Endometrial microvascular endothelial cells (primary cell): Measurements from ENCODE around the gene PIK3R1. TPM values are rescaled to one million over a fixed set of nuclear protein-coding genes. Genes with fewer than 3 reads are reported as not detected.

Experiments
- in situ Hi-C: cut with HindIII; loops from 2 replicates; pipeline ENCODE4 v1.10.0; 2017; ENCODE audit warnings: low sequenced_read_pairs, low pct_unique_long_range_greater_than_20kb; ENCODE audit errors: inconsistent ontology term
- total RNA-seq: library from RNA; depleted of rRNA; stranded (reverse); fragments of >200 nt; gene quantifications from one replicate; pipeline ENCODE4 v1.2.3, GENCODE V29; 2015; ENCODE audit errors: inconsistent ontology term

PIK3R1 gene
- total RNA-seq, 1 donor from 2014 or later: 22.7 TPM

GRCh38 chr5:68261569-68262065 is 46.1 kb downstream of the PIK3R1 start:
- in situ Hi-C loops: loop anchor here (25.0 kb wide), 1 partner anchor 1099 kb away; no protein-coding TSS in a partner anchor

GRCh38 chr5:68264024-68264956 is 48.7 kb downstream of the PIK3R1 start:
- in situ Hi-C loops: loop anchor here (25.0 kb wide), 1 partner anchor 1102 kb away; no protein-coding TSS in a partner anchor

GRCh38 chr5:68265347-68265746 is 49.8 kb downstream of the PIK3R1 start:
- in situ Hi-C loops: loop anchor here (25.0 kb wide), 1 partner anchor 1103 kb away; no protein-coding TSS in a partner anchor

- in situ Hi-C loops: loop anchor here (25.0 kb wide), 1 partner anchor 1104 kb away; no protein-coding TSS in a partner anchor
Observed at GRCh38 chr5:68265822-68266395, 50.4 kb downstream of the PIK3R1 start.

GRCh38 chr5:68266457-68266856 is 50.9 kb downstream of the PIK3R1 start:
- in situ Hi-C loops: loop anchor here (25.0 kb wide), 1 partner anchor 1104 kb away; no protein-coding TSS in a partner anchor

- in situ Hi-C loops: loop anchor here (25.0 kb wide), 1 partner anchor 1105 kb away; no protein-coding TSS in a partner anchor
Observed at GRCh38 chr5:68267066-68267465, 51.5 kb downstream of the PIK3R1 start.

- in situ Hi-C loops: loop anchor here (25.0 kb wide), 1 partner anchor 1106 kb away; no protein-coding TSS in a partner anchor
Observed at GRCh38 chr5:68268101-68268851, 52.7 kb downstream of the PIK3R1 start.

GRCh38 chr5:68268852-68269130 is 53.2 kb downstream of the PIK3R1 start:
- in situ Hi-C loops: loop anchor here (25.0 kb wide), 1 partner anchor 1106 kb away; no protein-coding TSS in a partner anchor

- in situ Hi-C loops: loop anchor here (25.0 kb wide), 1 partner anchor 1108 kb away; no protein-coding TSS in a partner anchor
Observed at GRCh38 chr5:68269820-68270219, 54.3 kb downstream of the PIK3R1 start.

GRCh38 chr5:68270399-68270975 is 54.9 kb downstream of the PIK3R1 start:
- in situ Hi-C loops: loop anchor here (25.0 kb wide), 1 partner anchor 1108 kb away; no protein-coding TSS in a partner anchor

- in situ Hi-C loops: loop anchor here (25.0 kb wide), 1 partner anchor 1109 kb away; no protein-coding TSS in a partner anchor
Observed at GRCh38 chr5:68271124-68271523, 55.6 kb downstream of the PIK3R1 start.

GRCh38 chr5:68272289-68272688 is 56.7 kb downstream of the PIK3R1 start:
- in situ Hi-C loops: loop anchor here (25.0 kb wide), 1 partner anchor 1110 kb away; no protein-coding TSS in a partner anchor

- in situ Hi-C loops: loop anchor here (25.0 kb wide), 1 partner anchor 1112 kb away; no protein-coding TSS in a partner anchor
Observed at GRCh38 chr5:68273717-68274409, 58.3 kb downstream of the PIK3R1 start.

- in situ Hi-C loops: loop anchor here (25.0 kb wide), 1 partner anchor 1113 kb away; no protein-coding TSS in a partner anchor
Observed at GRCh38 chr5:68274847-68275651, 59.5 kb downstream of the PIK3R1 start.

GRCh38 chr5:68276740-68277139 is 61.2 kb downstream of the PIK3R1 start:
- in situ Hi-C loops: no loop called here

GRCh38 chr5:68277431-68277830 is 61.9 kb downstream of the PIK3R1 start:
- in situ Hi-C loops: no loop called here

GRCh38 chr5:68279984-68280383 is 64.4 kb downstream of the PIK3R1 start:
- in situ Hi-C loops: no loop called here
